Stimulated activated CD8-positive, alpha-beta memory T cell treated with anti-CD3 and anti-CD28 coated beads, Interleukin-7, amount 100 ng/mL, for 24 hours (primary cell): ENCODE results near the gene UBL3.

ENCODE experiments used
- DNase-seq: peaks from one replicate; pipeline ENCODE4 v3.0.0-alpha.2; 2020; ENCODE audit warnings: low read depth

Gene UBL3

DNA sequence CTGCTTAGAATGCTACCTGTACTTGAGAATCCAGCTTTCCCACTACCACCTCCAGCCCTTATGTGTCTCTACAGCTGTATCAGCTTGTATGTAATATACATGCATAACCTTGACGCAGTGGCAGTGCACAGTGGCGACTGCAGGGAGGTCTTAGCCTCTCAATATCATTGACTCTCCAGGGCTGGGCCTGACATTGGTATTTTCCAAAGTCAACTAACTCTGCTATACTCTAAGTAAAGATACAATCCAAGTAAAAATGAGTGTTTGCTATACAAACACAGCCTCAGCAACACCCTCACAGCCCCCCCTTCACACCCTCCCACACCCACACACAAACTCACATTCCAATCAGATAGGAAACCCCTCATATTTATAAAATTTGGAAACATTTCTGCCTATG is 6.7 kb upstream of the UBL3 start:
- no peak for DNase-seq

DNA sequence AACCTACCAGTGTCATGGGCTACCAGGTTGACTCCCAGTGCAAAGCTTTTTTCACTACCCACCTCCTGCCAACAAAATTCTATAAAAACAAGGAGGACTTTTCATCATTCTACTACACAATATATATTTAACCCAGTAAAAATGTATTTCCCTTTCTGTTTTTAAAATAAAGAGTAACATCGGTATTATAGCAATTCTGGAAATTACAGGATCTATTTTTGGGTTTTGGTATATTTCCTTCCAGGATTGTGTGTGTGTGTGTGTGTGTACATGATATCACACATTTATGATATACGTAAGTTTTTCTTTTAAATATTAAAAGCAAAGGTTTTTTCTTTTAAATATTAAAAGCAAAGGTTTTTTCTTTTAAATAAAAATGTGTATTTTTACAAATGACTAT is 6.0 kb upstream of the UBL3 start:
- no peak for DNase-seq

DNA sequence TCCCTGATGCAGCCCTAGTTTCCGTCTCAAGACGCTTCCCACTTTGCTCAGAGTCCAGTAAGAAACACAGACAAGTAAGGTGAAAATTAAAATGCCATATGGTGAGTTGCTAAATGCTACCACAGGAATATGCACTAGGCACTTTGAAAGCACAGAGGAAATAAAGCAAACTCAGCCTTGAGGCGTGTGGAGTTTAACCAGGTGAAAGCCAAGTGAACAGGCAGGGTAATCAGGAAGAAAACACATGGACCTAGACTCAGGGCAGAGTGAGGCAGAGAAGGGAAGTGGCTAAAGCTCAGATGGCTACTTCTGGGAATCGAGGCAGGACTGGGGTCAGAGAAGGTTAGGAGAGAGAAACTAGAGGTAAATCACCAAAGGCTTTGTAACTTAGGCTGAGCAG is 5.4 kb upstream of the UBL3 start:
- DNase-seq: no peak

DNA sequence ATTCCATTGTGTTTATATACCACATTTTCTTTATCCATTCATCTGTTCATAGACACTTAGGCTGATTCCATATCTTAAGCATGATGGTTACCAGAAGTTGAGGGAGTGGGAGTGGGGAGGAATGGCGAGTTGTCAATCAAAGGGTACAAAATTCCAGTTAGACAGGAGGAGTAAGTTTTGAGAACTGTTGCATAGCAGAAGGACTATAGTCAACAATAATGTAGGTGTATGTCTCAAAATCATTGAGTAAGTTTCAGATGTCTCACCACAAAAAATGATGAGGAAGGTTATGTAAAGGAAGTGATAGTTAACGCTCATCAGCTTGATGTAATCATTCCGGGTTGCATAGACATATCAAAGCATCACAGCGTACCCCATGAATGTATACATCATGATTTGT is 4.6 kb upstream of the UBL3 start:
- DNase-seq: no peak

DNA sequence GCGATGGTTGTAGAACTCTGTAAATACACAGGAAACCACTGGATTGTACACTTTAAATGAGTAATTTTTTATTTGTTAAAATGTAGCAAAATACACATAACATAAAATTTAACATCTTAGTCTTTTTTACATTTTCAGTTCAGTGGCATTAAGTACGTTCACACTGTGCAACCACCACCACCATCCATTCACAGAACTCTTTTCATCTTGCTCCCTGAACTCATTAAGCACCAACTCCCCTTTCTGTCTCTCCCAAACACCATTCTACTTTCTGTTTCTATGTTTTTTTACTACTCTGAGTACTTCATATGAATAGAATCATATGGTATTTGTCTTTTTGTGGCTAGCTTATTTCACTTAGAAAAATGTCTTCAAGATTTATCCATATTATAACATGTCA is 2.7 kb upstream of the UBL3 start:
- DNase-seq: no peak

DNA sequence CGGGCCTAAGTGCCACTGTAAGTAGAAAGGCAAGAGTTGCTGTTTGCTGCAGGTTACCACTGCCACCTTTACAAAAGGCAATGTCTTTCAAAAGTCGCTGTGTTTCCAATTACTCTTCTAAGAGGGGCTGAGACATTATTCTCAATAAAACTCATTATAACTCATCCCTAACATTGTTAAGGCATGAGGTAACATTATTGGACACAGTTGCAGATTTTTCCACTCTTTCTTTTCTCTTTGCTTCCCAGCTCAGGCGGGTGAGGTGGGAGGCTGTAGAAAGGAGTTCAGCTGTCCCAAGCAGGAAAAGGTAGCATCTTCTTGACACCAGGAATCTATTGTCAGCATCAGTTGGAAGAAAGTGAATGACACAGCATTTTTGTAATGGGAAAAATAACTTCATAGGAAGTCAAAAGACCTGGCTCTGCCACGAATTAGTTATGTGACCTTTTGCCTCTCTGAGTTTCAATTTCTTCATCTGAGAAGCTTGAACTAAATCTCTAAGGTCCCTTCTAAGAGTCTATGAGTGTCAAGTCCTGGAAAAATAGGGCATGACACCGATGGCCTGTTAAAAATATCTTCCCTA is 2.1 kb upstream of the UBL3 start:
- DNase-seq: no peak

DNA sequence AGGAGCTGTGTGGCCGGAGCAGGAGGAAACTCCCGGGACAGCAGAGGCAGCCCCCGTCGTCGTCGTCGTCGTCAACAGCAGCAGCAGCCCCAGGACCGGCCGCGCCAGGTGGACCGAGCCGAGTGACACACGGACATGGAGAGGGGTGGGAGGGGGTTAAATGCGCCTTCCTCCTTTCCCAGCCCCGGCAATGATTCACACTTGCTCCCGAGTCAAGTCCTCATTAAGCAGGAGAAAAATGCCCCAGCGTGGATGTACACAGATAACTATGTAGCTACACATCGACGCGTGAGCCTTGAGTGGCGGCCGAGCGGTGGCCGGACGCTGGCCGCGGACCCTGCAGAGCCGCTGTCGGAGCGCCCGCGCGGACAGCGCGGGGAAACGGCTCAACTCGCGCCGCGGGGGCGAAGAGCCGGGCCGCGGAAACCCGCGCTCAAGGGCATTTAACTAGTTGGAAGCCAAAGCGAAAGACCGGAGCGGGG is 645 bp downstream of the UBL3 start:
- no peak for DNase-seq

DNA sequence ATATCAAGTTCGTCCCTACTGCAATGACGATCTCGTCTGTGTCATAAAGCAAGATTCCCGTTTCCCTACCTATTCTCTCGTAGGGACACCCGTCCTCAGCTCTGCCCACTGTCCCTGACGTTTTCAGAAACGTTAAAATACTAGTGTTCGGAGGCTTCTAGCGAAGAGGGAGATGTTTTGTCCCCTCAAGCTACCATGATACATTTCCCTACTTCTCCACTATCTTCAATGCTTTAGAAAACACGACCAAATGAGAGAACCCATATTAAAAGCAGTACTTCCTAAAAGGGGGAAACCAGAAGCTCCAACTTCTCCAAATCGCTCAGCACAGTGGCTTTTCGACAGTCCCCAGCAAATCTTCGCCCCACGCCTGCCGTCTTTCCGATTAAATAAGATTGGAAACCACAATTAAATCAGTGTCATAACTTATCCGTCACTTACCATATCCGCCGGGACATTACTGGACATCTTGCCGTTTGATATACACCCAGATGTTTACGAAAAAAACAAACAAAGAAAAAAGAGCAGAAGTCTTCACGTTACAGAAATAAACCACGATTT is 1.3 kb downstream of the UBL3 start:
- DNase-seq: no peak

DNA sequence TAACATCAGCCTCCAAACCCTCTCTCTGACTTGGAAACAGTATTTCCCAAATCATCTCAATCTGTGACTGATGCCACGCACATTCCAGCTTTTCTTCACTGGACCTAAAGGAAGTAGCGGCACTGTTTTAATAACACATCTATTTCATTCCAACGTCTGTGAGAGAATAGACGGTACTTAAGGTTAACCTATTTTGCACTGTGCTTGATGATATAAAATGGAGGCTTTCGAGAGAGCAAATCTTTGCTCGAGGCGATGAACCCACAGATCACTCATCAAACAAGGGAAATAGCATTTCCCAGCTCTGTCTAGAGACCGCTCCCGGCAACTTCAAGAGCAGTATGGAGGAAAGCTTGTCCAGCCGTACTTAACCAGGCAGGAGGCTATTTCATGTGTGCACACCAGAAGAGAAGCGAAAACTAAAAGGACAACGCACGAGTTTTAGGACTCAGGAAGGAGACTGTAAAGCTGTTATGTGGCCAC is 2.9 kb downstream of the UBL3 start:
- DNase-seq: no peak

DNA sequence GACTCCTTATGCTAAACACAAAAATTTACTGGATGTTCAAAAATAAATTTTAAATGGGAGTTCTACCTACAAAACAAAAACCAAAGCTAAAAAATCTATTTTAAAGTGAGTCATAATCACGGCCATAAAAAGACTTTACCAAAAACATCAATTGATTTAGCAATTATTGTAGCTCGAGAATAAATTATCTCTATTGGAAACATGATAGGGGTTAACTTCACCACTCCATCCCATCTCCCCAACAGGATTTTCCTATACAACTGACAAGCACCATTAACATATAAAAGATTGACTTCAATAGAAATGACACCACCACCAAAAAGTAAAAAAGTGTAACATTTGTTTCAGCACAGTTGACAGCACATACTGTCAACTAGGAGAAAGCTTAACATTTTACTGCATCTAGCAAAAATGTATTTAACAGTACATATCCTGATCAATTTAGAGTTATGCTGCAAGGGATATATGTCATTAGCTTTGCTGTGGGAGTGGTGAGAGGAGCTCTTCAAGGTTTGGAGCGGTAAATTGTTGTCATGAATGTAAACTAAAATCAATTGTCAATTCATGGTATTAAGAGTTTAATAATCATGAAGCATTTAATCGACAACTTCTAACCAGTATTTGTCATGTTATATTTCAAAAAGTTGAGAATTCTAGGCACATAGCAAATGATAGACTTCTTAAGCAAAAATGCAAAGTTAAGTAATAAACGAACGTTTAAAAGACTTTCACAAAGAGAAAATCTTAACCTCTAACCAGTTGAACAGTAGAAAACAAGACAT is 3.8 kb downstream of the UBL3 start:
- DNase-seq: no peak

DNA sequence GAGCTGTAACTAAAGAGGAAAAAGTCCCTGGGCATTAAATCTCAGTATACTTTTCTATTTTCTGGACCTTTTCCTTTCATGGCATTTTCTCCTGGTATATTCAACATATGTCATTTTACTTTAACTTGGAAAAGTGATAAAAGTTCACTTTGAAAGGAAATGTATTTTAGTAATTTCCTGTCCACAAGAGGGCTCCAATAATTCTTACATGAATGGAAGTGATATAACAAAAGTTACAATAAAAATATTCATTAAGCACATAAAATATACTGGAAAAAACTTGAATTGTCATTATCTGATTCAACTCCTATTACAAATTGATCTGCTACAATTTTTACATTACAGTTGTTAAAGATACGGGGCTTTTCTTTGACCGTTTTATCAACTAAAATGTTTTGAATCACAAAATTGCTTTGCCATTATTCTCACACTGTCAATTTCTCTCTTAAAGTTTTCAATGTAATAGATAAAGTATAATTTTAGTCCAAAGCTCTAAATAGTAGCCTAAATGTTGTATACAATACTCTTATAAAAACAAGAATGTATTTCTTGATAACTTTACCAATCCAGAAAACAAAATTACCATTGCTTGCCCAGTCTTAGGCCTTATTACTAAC is 4.9 kb downstream of the UBL3 start:
- DNase-seq: no peak

DNA sequence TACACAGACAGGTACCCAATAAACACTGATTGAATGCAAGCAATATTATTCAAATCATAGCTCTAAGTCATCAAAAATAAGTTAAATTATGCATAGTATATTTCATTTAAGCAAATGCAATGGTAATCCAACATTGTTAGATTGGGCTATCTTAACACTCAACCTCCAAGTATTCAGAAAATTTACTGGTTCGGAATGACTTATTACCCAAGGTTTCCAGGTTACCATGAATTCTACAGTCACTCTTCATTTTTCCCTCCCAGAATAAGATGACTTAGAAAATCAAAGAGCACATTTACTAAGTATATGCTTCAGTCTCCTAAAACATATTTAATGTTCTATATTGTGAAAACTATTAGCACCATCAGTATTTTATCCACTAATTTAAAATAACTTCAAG is 6.0 kb downstream of the UBL3 start:
- no peak for DNase-seq

DNA sequence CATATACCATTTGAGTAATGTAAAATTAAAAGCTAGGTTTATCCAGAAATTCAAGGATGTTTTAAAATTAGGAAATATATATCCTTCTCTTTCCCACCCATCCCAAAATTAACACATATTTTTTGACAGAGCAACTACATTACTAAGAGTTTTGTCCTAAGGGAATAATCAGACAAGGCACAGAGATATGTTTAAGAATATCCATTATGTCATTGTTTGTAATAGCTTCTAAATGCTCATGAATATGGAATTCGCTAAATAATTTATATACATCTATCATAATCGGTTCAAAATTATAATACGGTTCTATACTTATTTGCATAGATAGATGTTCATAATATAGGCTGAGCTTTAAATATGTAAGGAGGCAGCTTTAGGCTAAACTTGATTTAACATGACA is 9.8 kb downstream of the UBL3 start:
- no peak for DNase-seq

DNA sequence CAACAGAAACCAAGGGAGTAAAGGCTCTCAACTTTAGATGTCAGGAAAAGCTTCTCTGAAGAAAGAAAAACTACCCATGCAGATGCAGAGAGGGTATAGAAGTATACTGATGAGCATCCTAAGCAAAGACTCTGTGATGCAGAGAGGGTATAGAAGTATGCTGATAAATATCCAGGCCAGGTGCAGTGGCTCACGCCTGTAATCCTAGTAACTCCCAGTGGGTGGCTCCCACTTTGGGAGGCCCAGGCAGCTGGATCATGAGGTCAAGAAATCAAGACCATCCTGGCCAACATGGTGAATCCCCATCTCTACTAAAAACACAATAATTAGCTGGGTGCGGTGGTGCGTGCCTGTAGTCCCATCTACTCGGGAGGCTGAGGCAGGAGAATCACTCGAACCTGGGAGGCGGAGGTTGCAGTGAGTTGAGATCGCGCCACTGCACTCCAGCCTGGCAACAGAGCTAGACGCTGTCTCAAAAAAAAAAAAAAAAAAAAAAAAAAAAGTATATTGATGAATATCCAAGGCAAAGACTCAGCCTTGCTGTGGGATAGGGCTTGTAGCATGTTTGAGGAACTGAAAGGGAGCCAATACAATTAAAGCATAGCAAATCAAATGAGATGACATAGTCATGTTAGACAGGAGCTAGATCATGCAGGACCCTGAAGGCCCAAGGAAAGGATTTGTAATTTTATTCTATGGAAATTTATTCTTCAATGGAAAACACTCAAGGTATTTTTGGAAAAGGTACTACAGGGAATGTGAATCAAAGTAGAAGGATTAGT is 14.9 kb downstream of the UBL3 start:
- DNase-seq: no peak

DNA sequence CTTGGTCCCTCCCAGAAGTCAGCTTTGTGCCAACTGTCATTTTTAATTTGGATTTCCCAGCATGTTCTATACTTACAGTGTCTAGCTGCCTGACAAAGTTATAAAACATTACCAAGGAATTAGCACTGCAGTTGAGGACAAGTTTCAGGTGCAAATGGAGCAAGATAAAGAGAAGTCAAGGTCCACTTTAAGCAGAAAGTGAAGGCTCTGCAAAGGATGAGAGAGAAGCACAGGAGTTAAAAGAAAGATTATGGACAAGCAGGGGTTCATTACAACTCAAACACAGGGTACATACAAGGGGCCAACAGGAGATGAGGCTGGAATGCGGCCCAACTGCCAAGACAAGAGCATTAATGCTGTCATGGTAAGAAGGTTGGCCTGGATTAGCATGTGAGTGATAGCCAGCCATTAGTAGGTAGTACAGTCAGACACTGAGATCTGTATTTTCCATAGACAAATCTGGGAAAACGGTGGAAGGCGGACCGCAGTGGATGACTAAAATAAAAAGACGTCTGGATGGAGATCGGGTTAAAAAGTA is 17.6 kb downstream of the UBL3 start:
- no peak for DNase-seq

DNA sequence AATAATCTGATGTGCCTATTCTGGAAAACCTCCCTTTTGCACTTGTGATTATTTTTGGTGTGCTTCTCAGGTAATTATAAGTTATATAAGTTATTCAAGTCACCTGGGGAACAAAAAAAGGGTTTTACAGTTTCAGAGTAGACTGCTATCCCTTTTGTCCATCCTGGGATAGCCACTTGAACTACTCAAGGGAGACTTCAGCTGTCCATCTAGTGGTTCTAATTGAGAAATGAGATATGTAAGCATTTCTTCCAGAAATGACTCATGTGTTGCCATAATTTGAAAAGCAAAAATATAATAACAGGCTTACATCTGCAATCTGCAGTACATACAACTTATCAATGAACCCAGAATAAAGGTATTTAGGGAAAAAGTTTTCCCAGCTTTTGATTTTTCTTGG is 20.4 kb downstream of the UBL3 start:
- no peak for DNase-seq

DNA sequence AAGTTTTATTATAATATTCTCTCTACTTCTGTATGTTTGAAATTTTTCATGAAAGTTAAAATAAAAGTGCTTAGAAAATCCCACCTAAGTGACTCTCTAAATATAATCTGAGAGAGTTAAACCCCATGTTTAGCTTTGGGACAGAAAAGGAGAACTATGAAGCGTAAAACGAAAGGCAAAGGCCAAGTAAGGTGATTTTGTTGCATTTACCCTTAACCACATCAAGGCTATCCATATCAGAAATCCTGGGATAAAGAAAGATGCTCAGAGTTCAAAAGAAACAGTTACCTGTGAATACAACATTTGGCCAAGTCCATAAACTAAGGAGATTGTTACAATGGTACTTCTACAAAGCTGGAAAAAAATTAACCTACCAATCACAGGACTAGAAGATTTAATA is 31.3 kb downstream of the UBL3 start:
- no peak for DNase-seq

DNA sequence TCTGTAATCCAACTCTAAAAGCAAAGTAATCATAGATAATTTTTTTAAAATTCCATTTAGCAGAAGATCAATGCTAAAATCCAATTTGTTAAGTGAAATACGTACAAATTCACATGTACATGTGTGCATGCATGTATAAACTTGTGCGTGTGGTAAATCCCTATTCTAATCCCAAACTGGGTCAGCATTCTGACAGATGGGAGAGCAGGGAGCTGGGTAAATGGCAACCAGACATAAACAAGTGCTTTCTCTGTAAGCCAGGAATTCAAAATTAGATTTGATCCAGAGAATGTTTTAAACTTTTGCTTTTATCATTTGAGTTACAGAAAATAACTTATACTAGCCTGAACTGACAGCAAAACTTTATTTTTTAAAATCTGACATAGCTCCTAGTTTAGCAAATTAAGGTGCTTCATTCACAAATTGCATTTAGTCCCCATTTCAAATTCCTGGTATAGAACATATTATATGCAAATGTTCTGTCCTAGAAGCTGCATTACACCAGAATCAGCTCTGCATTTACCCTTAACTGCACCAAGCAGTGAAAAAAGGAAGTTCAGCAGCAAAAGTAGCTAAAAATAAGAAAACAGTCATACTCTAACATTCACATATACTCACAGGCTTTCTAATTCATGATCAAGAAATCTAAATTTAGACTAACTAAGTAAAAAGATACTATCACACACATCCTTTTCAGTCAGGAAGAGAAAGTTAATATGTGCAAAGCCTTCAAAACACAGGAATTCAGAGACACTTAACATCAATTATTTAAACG is 32.6 kb downstream of the UBL3 start:
- DNase-seq: no peak

DNA sequence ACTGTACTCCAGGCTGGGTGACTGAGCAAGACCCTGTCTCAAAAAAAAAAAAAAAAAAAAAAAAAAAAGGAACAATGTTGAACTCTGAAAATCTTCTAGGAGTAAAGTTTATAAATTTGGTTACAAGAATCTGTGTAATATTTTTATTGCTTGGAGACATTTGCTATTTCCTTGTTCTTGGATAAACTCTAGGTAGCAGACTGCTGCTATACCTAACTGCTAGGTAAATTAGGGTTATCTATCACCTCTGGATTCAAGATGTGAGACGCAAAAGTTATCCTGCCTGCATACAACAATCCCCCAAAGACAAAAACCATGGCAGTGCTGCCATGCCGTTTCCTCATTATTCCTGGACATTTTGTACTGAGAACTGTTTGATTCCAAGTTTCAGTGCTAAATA is 33.7 kb downstream of the UBL3 start:
- no peak for DNase-seq

DNA sequence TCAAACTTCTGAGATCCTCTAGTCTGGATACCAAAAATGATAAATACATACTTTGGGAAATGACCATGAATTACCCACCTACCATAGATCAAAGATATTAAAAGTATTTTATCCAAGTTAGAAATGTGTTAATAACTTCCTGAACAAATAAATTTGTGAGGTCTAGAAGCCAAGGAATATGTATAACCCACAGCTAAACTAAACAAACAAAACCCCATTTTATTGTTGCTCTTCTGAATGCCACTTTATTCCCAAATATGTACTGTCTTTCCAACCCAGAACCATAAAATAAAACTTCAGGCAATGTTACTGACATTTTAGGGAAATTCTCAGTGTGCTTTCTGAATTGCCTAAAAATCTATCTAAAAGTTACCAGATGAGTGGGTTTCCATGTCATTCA is 35.1 kb downstream of the UBL3 start:
- DNase-seq: no peak

DNA sequence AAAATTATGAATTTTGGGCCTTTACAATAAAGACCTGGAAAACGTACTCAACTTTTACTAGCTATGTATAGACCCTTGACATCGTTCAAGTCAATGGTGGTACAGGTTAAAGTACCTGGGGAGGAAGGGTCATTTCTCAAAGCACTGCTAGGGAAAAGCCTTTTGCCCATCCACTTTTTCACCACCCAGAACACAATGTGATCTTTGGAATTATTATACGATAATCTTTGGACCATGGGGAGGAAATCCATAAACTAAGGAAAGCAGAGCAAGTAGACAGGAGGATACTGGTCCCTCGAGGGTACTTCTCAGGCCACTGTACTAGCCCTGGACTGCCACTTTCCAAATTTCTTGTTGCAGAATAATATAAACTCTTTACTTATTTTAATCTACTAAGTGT is 39.5 kb downstream of the UBL3 start:
- DNase-seq: no peak
